Stimulated activated CD4-positive, alpha-beta T cell treated with anti-CD3 and anti-CD28 coated beads, TNF-alpha, amount 100 ng/mL, for 48 hours (primary cell): Measurements from ENCODE around the gene ENHO.

Experiments used
- DNase-seq, 3 donors: peaks; one replicate each; pipeline ENCODE4 v3.0.0-alpha.2; 2020; ENCODE audit warnings: low read depth in 3 of 3

ENHO gene

DNA sequence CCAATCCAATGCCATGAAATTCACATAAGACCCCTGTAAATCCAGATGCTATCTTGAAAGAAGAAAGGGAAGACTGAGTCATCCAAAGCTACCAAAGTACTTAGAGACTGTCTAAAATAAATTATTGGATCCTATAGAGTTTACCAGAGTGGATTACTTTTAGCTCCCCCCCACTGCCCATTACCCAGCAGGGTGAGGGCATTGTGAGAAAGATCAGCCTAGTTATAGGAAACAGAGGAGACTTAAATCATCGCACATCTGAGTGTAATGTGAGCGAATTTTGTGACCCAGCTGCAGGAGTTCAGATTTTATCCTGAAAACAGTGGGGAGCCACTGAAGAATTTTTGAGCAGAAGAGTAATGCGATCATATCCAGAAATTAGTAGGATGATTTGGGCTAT lies 1.6 kb upstream of the ENHO start:
- DNase-seq = no peak

GRCh38 chr9:34522091-34522887 lies 501 bp downstream of the ENHO start:
- no peak for DNase-seq

GRCh38 chr9:34521406-34522045 lies 1.3 kb downstream of the ENHO start:
- no peak for DNase-seq

GRCh38 chr9:34520505-34521385 lies 2.0 kb downstream of the ENHO start:
- DNase-seq = no peak

DNA sequence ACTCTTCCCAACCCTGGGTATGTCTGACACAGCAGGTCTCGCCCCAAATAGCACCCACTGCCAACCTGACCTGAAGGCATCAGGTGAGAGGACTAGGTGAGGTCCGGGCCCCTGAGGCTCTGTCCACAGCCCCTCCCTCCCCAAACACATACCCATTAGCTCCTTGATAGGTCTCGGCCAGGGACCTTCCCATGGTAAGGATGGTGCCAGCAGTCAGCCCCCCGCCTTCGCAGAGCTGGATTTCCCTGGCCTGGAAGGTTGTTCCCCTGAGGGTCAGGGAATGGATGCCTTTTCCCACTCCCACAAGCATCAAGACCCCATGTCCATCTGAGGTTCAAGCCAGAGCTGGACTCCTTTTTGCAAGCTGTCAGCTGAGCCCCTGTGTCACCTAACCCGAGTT lies 2.7 kb downstream of the ENHO start:
- DNase-seq = no peak

GRCh38 chr9:34519321-34520020 lies 3.3 kb downstream of the ENHO start:
- DNase-seq = no peak

DNA sequence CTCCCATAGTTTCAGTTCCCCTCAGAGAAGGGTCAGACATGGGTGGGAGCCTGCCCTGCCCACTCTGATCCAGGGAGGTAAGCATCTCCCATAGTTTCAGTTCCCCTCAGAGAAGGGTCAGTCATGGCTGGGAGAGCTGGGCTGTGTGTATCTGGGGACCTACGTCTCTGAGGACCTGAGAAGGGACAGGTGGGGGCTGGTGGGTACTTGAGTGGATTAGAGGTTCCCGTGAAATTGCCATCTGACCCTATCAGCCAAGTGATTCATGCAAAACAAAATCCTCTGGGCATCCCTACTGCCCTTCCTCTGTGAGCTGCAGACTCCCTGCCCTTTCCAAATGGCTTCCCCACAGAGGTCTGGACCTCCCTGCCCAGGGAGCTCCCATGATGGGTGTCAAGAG lies 3.9 kb downstream of the ENHO start:
- DNase-seq = no peak

DNA sequence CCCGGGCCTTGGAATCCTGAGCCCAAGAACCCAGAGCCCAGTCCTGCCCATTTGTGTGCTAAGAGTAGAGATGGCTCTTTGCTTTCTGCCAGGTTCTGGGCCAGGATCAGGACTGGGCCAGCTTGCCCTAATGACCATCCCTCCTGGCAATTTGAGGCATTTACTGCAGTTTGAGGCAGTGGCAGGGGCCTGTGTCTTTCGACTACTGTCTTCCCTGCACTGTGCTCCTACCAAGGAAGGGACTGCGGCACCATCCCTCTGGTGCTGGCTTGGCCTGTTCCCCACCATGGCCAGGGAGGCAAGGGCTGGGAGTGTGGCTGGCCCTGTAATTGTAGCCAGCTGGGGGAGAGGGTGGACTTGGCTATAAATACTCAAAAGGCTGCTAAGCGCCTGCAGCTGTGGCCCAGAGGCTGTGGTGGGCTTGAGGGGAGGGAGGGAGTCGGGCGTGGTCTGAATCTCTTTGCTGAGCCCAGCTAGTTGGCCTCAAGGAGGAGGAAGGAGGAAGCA lies 4.6 kb downstream of the ENHO start:
- DNase-seq = no peak

DNA sequence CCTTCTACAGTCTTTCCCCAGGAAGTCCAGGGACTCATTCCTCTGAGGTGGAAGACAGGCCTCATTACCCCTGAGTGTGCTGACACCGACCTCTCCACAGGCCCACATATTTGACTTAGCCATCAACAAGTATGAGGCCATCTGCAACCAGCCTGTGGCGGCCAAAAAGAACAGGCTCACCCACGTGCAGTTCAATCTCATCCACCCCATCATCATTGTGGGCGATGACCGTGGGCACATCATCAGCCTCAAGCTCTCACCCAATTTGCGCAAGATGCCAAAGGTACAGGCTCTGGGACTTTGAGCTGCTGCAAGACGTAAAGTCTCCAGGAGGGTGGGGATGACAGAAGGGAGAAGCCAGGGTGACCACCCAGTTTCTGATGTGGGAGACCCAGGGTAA lies 5.6 kb downstream of the ENHO start:
- DNase-seq = no peak

DNA sequence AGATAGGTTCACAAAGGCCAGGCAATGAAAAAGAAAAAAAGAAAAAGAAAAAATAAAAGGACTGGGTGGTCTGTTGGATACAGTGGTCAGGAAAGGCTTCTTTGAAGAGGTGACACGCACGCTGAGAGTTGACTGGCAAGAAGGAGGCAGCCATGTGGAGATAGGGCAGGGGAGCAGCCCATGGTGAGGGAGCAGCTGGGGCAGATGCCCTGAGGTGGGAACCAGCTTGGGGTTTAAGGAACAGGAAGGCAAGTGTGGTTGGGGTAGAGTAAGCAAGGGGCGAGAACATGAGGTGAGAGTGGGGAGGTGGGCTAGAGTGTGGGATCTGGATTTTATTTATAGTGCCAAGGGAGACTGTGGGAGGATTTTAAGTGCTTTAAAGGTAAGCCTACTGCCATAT lies 6.8 kb downstream of the ENHO start:
- DNase-seq = no peak

DNA sequence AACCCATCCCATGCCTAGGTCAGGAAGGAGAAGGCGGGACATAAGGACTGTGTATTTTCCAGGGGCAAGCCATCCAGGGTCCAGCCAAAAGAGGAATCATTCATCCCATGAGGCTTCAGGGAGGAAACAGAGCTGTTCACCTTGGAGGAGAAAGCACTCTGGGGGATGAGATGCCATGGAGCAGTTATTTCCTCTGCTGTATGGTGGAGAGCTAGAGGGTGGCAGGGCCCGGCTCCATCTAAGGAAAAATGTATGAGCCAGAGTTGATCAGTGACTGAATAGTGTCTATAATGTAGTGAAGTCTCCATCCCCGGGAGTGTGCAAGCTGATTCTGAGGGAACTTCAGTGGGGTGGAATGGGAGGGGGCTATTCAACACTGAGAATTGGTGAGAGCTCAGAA lies 8.0 kb downstream of the ENHO start:
- DNase-seq = no peak

DNA sequence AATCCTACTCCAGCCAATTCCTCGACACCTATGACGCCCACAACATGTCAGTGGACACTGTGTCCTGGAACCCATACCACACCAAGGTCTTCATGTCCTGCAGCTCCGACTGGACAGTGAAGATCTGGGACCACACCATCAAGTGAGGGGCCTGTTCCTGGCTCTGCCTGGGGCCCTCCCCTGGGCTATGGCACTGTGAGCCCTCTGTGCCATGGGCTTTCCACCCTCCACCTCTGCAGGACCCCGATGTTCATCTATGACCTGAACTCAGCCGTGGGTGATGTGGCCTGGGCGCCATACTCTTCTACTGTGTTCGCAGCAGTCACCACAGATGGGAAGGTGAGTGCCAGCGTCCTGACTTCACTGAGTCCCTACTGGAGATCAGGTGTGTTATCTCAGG lies 8.4 kb downstream of the ENHO start:
- DNase-seq = no peak

DNA sequence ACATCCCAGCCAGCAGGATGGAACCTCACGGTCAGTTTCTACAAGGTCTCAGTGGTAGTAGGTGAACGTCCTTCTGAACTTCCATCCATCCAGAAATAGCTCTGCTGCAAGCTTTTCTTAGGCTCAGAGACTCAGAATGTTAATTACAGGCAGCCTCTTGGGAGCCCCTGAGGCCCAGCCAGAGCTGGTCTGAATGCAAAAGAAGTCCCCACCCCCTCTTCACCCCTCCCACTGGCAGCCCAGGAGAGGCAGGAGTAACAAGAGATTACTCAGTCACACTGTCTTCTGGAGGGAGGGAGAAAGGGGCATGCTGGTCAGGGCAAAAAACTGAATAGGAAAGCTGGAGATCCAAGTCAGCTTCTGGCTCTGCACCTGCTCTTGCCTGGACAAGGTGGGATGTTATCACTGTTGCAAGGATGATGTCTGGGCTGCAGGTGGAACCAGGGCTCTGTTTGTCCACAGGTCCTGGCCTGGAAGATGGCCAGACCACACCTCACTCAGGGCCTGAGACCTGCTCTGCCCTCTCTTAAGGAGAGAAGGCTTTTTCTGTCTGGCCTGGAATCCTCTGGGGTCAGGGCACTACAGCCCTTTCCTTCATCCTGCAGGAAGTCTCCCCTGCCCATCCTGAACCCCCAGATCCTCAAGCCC lies 9.1 kb downstream of the ENHO start:
- no peak for DNase-seq

DNA sequence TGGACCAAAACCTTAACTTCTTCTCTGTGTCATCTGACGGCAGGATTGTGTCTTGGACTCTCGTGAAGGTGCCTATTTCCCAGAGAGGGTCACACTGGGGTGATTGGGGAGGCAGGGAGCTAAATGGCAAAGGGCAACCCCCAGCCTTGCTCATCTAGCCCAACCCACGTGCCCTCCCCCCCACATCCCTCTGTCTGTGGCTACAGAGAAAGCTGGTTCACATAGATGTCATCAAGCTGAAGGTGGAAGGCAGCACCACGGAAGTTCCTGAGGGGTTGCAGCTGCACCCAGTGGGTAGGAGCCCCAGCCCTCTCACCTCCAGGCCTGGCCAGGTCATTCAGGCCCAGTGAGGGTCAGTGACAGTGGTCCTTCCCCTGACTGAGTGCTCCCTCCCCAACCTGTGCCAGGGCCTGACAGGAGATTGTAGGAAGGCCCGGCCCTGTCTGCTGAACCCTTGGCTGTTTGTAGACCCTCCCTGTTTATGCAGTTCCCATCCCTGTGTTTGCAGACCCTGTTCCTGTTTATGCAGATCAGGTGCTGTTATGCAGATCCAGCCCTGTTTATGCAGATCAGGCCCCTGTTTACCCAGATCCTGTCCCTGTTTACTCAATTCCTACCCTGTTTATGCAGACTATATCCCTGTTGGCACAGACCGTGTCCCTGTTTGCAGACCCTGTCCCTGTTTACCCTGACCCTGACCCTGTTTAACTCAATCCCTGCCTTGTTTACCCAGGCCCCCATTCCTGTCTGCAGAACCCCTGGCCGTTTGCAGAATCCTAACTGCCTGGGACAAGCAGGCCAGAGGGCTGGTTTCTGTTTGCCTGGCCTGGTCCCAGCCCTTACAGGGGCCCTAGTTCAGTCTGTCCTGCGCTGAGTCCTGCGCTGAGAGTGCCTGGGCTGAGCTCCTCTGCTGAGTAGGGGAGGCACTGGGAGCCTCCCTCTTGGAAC lies 10.4 kb downstream of the ENHO start:
- no peak for DNase-seq

DNA sequence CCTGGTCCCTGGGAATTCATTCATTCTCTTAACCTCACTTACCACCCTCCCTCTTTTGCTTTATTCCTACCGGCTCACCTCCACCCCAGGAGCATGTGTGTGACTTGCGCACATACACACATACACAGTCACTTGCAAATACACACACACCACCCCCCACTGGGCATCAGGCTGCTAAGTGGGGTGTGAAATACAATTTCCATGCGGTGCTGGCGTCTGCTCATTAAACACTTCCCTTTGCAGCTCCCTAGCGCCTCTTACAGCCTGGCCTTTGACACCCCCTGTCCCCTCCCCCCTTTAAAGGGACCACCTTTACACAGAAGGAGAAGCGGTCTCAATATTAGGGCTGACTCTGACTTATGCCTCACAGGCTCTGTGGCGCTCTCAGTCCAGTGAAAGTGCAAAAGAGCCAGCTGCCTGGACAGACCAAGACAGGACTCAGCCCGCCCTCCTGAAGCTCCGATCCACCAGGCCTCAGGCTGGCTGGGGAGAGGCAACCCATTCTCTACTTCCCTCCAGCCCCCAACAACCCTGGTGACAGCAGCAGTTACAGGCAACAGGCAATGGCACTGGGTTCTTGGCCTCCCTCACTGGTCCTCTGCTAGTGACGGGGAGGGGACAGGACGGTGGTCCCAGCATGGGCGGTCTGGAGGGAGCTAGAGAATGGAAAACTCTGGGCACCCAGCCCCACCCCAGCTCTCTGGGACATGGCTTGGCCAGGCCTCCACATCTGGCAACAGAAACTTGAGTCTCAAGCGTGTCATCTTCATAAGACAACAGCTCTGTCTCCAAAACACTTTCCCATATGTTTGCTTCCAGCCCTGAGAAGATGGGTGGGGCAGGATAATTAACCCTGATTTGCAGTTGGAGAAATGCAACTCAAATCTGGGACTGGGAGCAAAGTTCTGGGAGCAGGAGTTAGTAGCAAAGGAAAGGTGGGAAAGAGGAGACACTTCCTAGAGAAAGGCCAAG lies 12.0 kb downstream of the ENHO start:
- DNase-seq = no peak

DNA sequence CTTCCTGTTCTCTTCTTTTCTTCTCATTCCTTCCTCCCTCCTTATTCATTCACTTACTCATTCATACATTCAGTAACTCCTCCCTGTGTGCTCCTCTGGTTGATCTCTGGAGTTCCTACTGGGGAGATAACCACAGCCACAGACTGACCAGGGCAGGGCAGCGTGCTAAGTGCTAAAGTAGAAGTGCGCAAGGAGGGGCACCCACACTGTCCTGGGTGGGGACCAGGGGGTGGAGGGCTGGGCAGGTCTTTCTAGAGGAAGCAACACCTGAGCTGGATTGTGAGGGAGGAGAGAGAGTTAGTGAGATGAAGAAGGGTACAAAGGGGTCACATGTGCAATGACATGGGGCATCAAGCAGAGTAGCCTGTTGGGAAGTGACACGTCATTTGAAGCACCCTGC lies 13.8 kb downstream of the ENHO start:
- DNase-seq = no peak

DNA sequence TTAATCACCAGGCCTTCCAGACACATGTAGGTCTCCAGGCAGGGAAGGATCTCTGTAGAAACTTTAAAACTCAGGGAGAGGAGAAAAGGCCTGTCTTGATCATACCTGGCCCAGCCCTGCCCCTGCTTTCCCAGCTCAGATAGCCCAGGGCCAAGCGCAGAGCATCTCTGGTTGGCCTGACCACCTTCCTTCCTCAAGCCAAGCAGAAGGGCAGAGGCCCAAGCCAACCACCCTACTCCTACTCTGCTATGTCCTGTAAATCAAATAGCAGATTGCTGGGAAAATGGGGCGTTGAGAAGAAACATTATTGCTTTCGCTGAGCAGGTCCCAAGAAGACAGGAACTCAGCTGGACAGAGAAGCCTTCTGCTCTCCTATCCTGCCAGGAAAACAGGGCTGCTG lies 14.3 kb downstream of the ENHO start:
- no peak for DNase-seq

DNA sequence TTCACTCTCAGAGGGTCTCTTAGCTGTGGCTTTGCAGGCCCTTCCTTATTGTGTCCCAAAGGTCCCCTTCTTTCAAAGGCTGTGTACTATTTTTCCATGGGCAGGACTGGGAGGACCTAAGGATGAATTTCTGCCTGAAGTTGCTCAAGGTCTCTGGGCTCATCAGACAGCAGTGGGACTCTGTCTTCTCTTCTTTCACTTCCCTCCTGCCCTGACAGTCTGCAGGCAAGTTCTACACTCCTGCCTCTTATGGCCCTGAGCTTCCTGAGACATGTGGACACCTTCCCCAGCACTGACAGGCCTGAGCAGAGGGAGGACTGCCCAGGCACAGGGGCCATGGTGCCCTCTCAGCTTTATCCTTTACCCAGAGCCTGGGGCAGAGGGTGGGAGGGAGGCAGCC lies 14.8 kb downstream of the ENHO start:
- DNase-seq = no peak

DNA sequence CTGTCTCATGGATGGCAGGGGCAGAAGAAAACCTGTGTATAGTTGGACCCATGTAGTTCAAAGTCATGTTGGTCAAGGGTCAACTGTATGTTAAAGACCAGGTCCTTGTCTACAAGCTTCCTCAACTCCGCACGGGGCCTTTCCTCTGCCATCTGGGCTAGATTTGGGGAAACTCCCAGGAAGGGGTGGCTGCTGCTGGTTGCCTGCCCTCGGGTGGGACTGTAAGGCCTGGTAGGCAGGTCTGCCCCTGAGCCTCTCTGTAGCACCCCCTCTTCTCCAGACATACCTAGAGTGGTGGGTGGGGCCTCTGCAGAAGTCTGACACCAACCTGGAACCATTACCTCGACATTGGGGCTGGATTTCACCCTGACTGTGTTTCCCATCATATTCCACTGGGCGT lies 15.2 kb downstream of the ENHO start:
- DNase-seq = no peak
